ENCODE data around the gene NCSTN. TPM values are rescaled to one million over a fixed set of nuclear protein-coding genes. Genes with fewer than 3 reads are reported as not detected.

NCSTN gene
- total and polyA plus RNA-seq, 10 of the 15 experiments (the other 5 are each of a cell fraction or from before 2014, with no cell fraction given) = 33.3 to 88.2 (median 60.4) TPM

GRCh38 chr1:160346958-160347357 is 3.8 kb downstream of the NCSTN start (continued):
- TF ChIP-seq ZNF687 (IDR thresholded peaks at IDR 0.05) = peak; percentile 84
- no peak for TF ChIP-seq CBX5 (IDR thresholded peaks at IDR 0.05; ENCODE audit: low read depth)
- TF ChIP-seq SMC3 (IDR thresholded peaks at IDR 0.05; ENCODE audit: borderline replicate concordance, low read length) = no peak
- no peak for TF ChIP-seq IRF3 (IDR thresholded peaks at IDR 0.05)
- no peak for TF ChIP-seq CHD2 (IDR thresholded peaks at IDR 0.05; ENCODE audit: borderline replicate concordance, low read depth, low read length)
- TF ChIP-seq ATF7 (IDR thresholded peaks at IDR 0.05; ENCODE audit: low read depth) = no peak
- no peak for TF ChIP-seq CHD1 (IDR thresholded peaks at IDR 0.05; ENCODE audit: low read depth, low read length)
- TF ChIP-seq DPF2 (IDR thresholded peaks at IDR 0.05) = 0 out of 2 replicates have a peak, but pooled peaks have one; percentile 17
- TF ChIP-seq IKZF2 (IDR thresholded peaks at IDR 0.05) = peak in 1 of 2 experiments; percentile 18; a peak in 1 of 4 replicates
- no peak for TF ChIP-seq ZBTB33 (IDR thresholded peaks at IDR 0.05)
- no peak for TF ChIP-seq IRF5 (IDR thresholded peaks at IDR 0.05; ENCODE audit: borderline replicate concordance)
- no peak for TF ChIP-seq CBFB (IDR thresholded peaks at IDR 0.05; ENCODE audit: low read depth)
- no peak for TF ChIP-seq YY1 (IDR thresholded peaks at IDR 0.05; ENCODE audit: low read depth, low read length)
- no peak for TF ChIP-seq NFIC (IDR thresholded peaks at IDR 0.05; ENCODE audit: low read depth, low read length)
- no peak for TF ChIP-seq ZBTB4 (CRISPR knock-in tag; IDR thresholded peaks at IDR 0.05)
- no peak for TF ChIP-seq SMAD5 (IDR thresholded peaks at IDR 0.05; ENCODE audit: low read depth)
- no peak for TF ChIP-seq POU2F2 (IDR thresholded peaks at IDR 0.05; ENCODE audit: borderline replicate concordance, low read depth, low read length)
- no peak for TF ChIP-seq CHD4 (IDR thresholded peaks at IDR 0.05)
- TF ChIP-seq NR2C1 (IDR thresholded peaks at IDR 0.05) = no peak

Measured in GM12878 (cell line).